SU-DHL-6 (cell line): Measurements from ENCODE around the gene CBY3.
A peak's percentile ranks its signal among the peaks of the same experiment; 100 is the strongest.

Experiments used
- H2AFZ ChIP-seq: fragments of 200-600 bp; sonication (generic); 2 replicates; pipeline ENCODE4 v1.6.1; 2014; ENCODE audit warnings: low read depth, mild to moderate bottlenecking, moderate library complexity, mixed read lengths, antibody characterized with exemption, low read length; ENCODE audit not compliant: severe bottlenecking
- H3F3A ChIP-seq: fragments of 200-600 bp; shearing (Covaris generic); 2 replicates; pipeline ENCODE4 v1.6.0; 2016; ENCODE audit warnings: antibody characterized with exemption, mild to moderate bottlenecking; ENCODE audit not compliant: insufficient read depth
- H3K27ac ChIP-seq: fragments of 200-600 bp; sonication (generic); 2 replicates; pipeline ENCODE4 v1.5.1; 2016; ENCODE audit warnings: low read depth, mild to moderate bottlenecking, low read length, moderate library complexity, mixed read lengths
- H3K27me3 ChIP-seq: fragments of 200-600 bp; sonication (generic), shearing (Covaris generic); 2 replicates; pipeline ENCODE4 v1.6.0; 2014; ENCODE audit warnings: mild to moderate bottlenecking, low read length
- H3K36me3 ChIP-seq: fragments of 200-600 bp; sonication (generic); 2 replicates; pipeline ENCODE4 v1.6.1; 2014; ENCODE audit warnings: mild to moderate bottlenecking, low read length, mixed read lengths
- H3K4me2 ChIP-seq: fragments of 300-600, 200-600 bp; shearing (Covaris generic), sonication (generic); 2 replicates; pipeline ENCODE4 v1.6.0; 2014; ENCODE audit warnings: low read length, low read depth, mild to moderate bottlenecking; ENCODE audit not compliant: poor library complexity, severe bottlenecking
- H3K4me3 ChIP-seq: fragments of 200-600 bp; sonication (generic); 2 replicates; pipeline ENCODE4 v1.5.1; 2014; ENCODE audit warnings: antibody characterized with exemption, low read length, mild to moderate bottlenecking, mixed read lengths; ENCODE audit not compliant: insufficient read depth, poor library complexity, severe bottlenecking
- H3K79me2 ChIP-seq: fragments of 200-600 bp; sonication (generic); 2 replicates; pipeline ENCODE4 v1.6.1; 2014; ENCODE audit warnings: mild to moderate bottlenecking, low read length, moderate library complexity; ENCODE audit not compliant: insufficient read depth
- H3K9ac ChIP-seq: fragments of 200-600 bp; sonication (generic); 2 replicates; pipeline ENCODE4 v1.7.0; 2014; ENCODE audit warnings: mild to moderate bottlenecking, low read length
- H3K9me2 ChIP-seq: fragments of 200-600 bp; sonication (generic); replicated peaks from 2 replicates; pipeline ENCODE4 v1.6.1; 2014; ENCODE audit warnings: low read length; ENCODE audit not compliant: insufficient read depth
- H3K9me3 ChIP-seq: fragments of 200-600 bp; sonication (generic); 2 replicates; pipeline ENCODE4 v1.6.1; 2014; ENCODE audit warnings: low read length, mixed read lengths; ENCODE audit not compliant: insufficient read depth
- H4K20me1 ChIP-seq: fragments of 200-600 bp; sonication (generic); 2 replicates; pipeline ENCODE4 v1.6.1; 2014; ENCODE audit warnings: low read depth, mild to moderate bottlenecking, antibody characterized with exemption, low read length, moderate library complexity, mixed read lengths
- CTCF ChIP-seq: fragments of 200-600 bp; sonication (generic); IDR thresholded peaks from one replicate; pipeline ENCODE4 v1.5.1; 2017; ENCODE audit warnings: antibody characterized with exemption, mild to moderate bottlenecking, low read length, moderate library complexity; ENCODE audit not compliant: insufficient read depth, poor library complexity, severe bottlenecking
- EZH2phosphoT487 ChIP-seq: fragments of 200-600 bp; sonication (generic), shearing (Covaris generic); conservative IDR thresholded peaks from 2 replicates; pipeline ENCODE4 v1.6.1; 2018; ENCODE audit warnings: mild to moderate bottlenecking, antibody characterized with exemption, low read length, moderate library complexity, mixed read lengths

Gene CBY3

GRCh38 chr5:179680780-179681401 lies at the start of gene CBY3:
CBY3 (minus strand) TSS chr5:179681034; CDS start chr5:179680918, 116 bp downstream.
- H3K79me2 ChIP-seq: peaks cover 9% of the 10 kb centered on the region
- no peak within 1 kb of the TSS for H3K9ac ChIP-seq
- H3K27me3 ChIP-seq: no peaks in the 10 kb centered on the region
- no peaks in the 10 kb centered on the region for H3K36me3 ChIP-seq
- H3K27ac ChIP-seq: no peak within 1 kb of the TSS
- no peaks in the 10 kb centered on the region for H3K9me3 ChIP-seq
- no peaks in the 10 kb centered on the region for H3K9me2 ChIP-seq
- H3K4me2 ChIP-seq: peak within 1 kb of the TSS; percentile 14
- peaks cover 10% of the 10 kb centered on the region; the same call in 1 of the 2 replicates for H3F3A ChIP-seq
- H4K20me1 ChIP-seq: no peaks in the 10 kb centered on the region
- H2AFZ ChIP-seq: no peak within 1 kb of the TSS
- no peak within 1 kb of the TSS for H3K4me3 ChIP-seq
- TF ChIP-seq EZH2phosphoT487: no peak
- no peak for TF ChIP-seq CTCF

- H3K9ac ChIP-seq: no peak overlapping the region
- TF ChIP-seq EZH2phosphoT487: no peak
- TF ChIP-seq CTCF: no peak
- H3K79me2 ChIP-seq: peaks cover 21% of the 10 kb centered on the region
- H3F3A ChIP-seq: peaks cover 55% of the 10 kb centered on the region
- no peaks in the 10 kb centered on the region; the same call in 1 of the 2 replicates for H4K20me1 ChIP-seq
- H3K9me2 ChIP-seq: no peaks in the 10 kb centered on the region
- no peaks in the 10 kb centered on the region for H3K27me3 ChIP-seq
- H3K36me3 ChIP-seq: peaks cover 42% of the 10 kb centered on the region
- H3K27ac ChIP-seq: peak overlapping the region; percentile 71; the same call in 1 of the 2 replicates
- no peak overlapping the region for H2AFZ ChIP-seq
- H3K9me3 ChIP-seq: no peaks in the 10 kb centered on the region
- H3K4me2 ChIP-seq: no peak overlapping the region
- no peak overlapping the region for H3K4me3 ChIP-seq
These were observed 49.5 kb upstream of the CBY3 start for GRCh38 chr5:179730356-179730755.

GRCh38 chr5:179729727-179730126 lies 48.9 kb upstream of the CBY3 start:
- peaks cover 46% of the 10 kb centered on the region for H3K36me3 ChIP-seq
- H3K9me2 ChIP-seq: no peaks in the 10 kb centered on the region
- H3K9ac ChIP-seq: no peak overlapping the region
- no peaks in the 10 kb centered on the region; the same call in 1 of the 2 replicates for H4K20me1 ChIP-seq
- H3K27me3 ChIP-seq: no peaks in the 10 kb centered on the region
- H3K4me2 ChIP-seq: no peak overlapping the region
- H3K4me3 ChIP-seq: no peak overlapping the region
- peaks cover 15% of the 10 kb centered on the region for H3K79me2 ChIP-seq
- peaks cover 55% of the 10 kb centered on the region for H3F3A ChIP-seq
- TF ChIP-seq CTCF: no peak
- TF ChIP-seq EZH2phosphoT487: no peak
- no peak overlapping the region; the same call in 1 of the 2 replicates for H3K27ac ChIP-seq
- H3K9me3 ChIP-seq: no peaks in the 10 kb centered on the region
- no peak overlapping the region for H2AFZ ChIP-seq
